HG02938 (cell line): Measurements from ENCODE around the gene SLC5A6.

Experiments used
- ATAC-seq: cut with Tn5 transposase; IDR thresholded peaks from one replicate; pipeline ENCODE4 v1.9.1; 2021; ENCODE audit warnings: mild to moderate bottlenecking, moderate library complexity; ENCODE audit not compliant: unreplicated experiment

The SLC5A6 gene

DNA sequence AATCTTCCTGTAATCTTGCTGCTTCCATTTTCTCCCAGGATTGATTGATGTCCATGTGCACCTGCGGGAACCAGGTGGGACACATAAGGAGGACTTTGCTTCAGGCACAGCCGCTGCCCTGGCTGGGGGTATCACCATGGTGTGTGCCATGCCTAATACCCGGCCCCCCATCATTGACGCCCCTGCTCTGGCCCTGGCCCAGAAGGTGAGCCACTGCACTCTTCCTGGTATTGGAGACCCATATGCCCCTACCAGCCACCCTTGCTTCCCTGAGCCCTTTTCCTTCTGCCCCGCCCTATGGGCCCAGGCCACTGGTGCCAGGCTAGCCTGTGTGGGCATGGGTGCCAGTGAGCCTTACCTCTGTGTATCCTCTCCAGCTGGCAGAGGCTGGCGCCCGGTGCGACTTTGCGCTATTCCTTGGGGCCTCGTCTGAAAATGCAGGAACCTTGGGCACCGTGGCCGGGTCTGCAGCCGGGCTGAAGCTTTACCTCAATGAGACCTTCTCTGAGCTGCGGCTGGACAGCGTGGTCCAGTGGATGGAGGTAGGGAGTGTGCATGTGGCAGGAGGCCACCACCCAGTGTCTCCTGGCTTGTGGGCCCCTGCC, 25.4 kb upstream of the SLC5A6 start:
- ATAC-seq, result no peak

DNA sequence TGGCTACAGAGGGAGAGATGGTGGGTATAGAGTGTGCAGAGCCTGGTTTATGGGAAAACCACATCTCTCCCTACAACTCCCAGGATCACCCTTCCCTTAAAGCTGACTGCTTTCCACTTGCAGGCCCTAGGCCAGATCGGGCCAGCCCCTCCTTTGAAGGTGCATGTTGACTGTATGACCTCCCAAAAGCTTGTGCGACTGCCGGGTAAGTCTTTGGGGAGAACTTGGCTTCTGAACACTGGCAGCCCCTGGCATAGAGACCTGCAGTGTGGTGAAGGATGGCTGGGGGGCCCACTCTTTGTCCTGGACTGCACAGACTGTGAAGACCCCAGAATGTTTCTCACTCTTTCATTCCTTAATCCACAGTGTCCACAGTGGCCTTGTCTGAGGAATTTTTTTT, 24.6 kb upstream of the SLC5A6 start:
- no peak for ATAC-seq

DNA sequence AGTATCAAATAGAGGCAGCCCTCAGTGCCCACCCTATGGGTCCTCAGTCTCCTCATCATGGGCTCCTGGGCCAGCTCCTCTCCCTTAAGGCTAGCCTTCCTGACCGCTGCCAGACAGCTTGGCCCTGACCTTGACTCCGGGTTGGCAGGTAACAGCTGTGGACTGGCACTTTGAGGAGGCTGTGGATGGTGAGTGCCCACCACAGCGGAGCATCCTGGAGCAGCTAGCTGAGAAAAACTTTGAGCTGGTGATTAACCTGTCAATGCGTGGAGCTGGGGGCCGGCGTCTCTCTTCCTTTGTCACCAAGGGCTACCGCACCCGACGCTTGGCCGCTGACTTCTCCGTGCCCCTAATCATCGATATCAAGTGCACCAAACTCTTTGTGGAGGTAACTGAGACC, 24.1 kb upstream of the SLC5A6 start:
- no peak for ATAC-seq

DNA sequence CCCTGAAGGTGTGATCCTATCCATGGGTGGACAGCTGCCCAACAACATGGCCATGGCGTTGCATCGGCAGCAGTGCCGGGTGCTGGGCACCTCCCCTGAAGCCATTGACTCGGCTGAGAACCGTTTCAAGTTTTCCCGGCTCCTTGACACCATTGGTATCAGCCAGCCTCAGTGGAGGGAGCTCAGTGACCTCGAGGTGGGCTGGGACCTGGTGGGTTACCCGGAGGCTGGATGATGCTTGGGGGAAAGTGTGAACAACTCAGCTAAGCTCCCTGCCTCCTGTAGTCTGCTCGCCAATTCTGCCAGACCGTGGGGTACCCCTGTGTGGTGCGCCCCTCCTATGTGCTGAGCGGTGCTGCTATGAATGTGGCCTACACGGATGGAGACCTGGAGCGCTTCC, 21.3 kb upstream of the SLC5A6 start:
- no peak for ATAC-seq

DNA sequence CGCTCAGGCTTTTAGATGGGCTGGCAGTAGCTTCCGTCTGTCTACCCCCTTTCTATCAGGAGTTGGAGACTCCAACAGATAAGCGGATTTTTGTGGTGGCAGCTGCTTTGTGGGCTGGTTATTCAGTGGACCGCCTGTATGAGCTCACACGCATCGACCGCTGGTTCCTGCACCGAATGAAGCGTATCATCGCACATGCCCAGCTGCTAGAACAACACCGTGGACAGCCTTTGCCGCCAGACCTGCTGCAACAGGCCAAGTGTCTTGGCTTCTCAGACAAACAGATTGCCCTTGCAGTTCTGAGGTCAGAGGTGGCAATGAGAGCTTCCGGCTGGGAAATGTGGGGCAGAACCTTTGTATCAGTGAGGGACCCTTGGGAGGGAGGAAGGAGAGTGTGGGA, 19.9 kb upstream of the SLC5A6 start:
- no peak for ATAC-seq

DNA sequence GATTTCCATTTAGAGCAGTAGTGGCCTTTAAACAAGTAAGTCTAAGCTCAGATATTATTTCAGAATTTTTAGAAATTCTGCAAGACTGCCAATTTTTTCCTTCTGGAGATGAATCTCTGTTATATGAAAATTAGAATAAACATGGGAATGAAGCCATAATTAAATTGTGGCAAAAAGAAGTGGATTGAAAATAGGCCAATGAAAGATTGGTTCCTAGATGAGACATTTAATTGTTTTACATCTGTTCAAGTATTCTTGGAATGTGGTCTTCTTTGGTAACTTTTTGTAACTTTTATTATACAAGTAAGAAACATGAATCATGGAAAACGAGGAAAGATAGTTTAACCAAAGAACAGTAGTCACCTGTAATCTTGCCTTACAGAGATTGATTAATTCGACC, 15.4 kb upstream of the SLC5A6 start:
- ATAC-seq, result no peak

DNA sequence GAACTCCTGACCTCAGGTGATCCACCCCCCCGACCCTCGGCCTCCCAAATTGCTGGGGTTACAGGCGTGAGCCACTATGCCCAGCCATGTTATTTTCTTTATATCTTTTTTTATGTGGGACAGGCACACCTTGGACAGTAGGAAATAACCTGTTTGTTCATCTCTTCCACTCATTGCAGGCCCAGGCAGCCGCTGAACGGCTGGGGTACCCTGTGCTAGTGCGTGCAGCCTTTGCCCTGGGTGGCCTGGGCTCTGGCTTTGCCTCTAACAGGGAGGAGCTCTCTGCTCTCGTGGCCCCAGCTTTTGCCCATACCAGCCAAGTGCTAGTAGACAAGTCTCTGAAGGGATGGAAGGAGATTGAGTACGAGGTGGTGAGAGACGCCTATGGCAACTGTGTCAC, 13.5 kb upstream of the SLC5A6 start:
- no peak for ATAC-seq

DNA sequence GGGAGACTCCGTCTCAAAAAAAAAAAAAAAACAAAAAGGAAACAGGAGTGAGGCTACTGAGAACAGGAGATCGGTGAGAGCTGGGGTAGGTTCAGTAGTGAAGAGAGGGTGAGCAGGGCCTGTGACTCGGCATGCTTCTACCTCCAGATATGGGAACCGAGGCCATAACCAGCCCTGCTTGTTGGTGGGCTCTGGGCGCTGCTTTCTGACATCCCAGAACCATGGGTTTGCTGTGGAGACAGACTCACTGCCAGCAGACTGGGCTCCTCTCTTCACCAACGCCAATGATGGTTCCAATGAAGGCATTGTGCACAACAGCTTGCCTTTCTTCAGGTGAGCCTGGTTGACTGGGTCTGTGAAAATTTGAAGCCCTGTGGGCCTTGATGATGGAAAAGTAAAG, 11.3 kb upstream of the SLC5A6 start:
- no peak for ATAC-seq

DNA sequence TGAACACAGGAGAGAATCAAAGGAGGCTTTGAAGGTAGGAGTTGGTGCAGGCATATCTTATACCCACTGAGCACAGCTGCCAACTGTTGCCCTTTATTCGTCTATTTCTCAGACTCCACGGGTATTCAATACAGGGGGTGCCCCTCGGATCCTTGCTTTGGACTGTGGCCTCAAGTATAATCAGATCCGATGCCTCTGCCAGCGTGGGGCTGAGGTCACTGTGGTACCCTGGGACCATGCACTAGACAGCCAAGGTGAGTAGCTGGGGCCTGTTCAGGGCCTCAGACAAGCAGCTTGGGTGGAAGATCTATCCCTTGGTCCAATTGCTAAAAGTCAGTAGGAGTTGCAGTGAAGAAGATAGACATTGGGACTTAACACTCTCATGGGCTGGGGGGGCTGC, 10.3 kb upstream of the SLC5A6 start:
- ATAC-seq, result no peak

DNA sequence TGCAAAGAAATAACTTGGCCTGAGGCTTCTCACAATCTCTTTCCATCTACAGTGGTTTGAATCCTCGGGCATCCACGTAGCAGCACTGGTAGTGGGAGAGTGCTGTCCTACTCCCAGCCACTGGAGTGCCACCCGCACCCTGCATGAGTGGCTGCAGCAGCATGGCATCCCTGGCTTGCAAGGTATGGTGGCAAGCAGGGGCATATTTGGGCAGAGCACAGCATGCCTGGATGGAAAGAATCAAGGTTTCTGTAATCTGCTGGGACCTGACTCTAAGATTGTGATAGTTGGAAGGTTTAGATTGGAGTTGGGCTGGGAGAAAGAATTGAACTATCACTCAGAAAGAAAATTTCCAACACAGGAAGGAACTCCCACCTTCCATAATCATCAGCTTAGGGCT, 9.1 kb upstream of the SLC5A6 start:
- no peak for ATAC-seq

DNA sequence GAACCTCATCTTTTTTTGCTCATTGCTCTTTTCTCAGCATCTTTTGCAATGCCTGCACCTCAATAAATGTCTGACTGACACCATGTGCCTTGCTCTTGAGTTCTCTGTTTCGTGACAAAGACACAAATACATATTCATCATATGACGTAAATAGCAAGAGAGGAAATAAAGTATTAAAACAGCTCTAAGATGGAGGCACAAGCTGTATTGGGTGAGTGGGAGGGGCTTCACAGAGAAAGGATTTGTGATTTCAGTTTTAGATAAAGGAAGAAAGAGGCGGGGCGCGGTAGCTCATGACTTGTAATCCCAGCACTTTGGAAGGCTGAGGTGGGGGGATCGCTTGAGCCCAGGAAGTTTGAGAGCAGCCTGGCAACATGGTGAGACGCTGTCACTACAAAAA, 8.0 kb upstream of the SLC5A6 start:
- ATAC-seq, result no peak

DNA sequence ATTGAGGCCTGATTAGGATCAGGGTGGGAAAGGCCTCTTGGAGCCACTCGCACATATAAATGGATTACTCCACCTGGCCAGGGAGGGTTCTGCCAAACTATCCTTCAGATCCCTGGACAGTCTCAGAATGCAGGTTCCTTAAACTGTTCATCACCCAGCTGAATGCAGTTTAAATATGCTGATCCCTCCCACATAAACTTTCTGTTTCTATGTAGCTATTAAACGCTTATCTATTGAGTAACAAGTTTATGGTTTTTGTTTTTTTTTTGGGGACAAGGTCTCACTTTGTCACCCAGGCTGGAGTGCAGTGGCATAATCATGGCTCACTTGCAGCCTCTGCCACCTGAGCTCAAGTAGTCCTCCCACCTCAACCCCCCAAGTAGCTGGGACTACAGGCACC, 7.0 kb upstream of the SLC5A6 start:
- no peak for ATAC-seq

DNA sequence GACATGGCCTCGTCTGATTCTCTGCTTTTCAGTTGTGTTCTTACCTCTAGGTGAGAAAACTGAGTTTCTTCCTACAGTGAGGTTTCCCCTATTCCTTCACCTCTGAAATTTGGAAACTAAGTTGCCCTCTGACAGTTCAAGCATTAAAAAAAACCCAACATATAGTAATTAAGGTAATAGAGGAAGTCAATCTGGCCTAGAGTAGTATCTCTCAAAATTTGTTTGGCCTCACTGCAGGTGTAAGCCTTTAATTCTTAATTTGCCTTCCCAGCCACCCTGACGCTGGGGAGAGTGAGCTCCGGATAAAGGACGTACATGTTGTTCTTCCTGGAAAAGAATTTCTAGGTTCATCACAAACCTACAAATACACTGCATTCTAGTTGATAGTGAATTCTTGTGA, 6.5 kb upstream of the SLC5A6 start:
- no peak for ATAC-seq

DNA sequence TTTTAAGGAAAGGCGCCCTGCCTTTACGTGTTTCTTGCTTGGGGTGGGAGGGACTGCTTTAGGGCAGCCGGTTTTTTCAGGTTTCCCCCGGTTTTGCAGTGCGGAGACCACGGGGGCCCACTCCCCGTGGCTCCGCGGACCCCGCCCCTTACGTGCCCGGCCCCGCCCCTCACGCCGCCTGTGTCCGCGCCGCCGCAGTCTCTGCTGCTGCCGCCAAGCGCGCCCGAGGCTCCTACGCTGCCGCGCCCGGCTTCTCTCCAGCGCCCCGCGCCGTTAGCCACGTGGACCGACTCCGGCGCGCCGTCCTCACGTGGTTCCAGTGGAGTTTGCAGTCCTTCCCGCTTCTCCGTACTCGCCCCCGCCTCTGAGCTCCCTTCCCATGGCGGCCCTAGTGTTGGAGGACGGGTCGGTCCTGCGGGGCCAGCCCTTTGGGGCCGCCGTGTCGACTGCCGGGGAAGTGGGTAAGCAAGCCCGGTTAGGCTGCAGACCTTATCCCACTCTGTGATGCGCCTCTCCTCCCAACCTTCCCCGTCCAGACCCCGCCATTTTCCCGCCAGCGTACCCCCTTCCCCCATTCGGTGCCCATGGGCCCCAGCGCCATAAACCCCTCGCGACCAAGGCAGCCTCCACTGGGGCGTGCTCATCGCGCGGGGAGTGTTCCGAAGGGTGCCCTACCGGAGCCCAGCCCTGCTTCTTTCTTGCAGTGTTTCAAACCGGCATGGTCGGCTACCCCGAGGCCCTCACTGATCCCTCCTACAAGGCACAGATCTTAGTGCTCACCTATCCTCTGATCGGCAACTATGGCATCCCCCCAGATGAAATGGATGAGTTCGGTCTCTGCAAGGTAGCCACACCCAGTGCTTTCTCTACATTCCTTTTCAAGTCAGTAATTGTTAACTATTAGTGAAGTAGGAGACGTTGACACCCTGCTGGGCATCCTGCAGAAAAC, 5.4 kb upstream of the SLC5A6 start, which contains the start of gene CAD:
Gene CAD, plus strand, starts transcription at position 197 of the 949 bp plus-strand sequence. Its CDS starts 183 bp downstream, at position 380.
- peak; percentile 49 for ATAC-seq

DNA sequence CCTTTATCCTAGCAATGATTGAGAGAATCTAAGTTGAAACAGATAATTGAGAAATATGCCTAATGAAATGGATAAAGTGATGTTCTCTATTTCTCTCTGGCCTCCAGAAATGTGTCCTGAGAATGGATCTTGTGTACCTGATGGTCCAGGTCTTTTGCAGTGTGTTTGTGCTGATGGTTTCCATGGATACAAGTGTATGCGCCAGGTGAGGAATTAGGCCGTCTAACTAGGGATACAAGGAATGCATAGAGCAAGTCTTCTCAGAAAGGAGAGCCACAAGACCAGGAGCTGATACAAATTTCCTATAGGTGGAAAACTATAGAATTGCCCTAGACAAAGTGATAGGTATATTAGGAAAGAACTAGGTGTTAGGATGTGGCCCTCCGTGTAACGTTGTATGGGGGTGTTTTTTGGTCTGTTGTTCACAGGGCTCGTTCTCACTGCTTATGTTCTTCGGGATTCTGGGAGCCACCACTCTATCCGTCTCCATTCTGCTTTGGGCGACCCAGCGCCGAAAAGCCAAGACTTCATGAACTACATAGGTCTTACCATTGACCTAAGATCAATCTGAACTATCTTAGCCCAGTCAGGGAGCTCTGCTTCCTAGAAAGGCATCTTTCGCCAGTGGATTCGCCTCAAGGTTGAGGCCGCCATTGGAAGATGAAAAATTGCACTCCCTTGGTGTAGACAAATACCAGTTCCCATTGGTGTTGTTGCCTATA, 4.5 kb upstream of the SLC5A6 start:
- ATAC-seq, result no peak

DNA sequence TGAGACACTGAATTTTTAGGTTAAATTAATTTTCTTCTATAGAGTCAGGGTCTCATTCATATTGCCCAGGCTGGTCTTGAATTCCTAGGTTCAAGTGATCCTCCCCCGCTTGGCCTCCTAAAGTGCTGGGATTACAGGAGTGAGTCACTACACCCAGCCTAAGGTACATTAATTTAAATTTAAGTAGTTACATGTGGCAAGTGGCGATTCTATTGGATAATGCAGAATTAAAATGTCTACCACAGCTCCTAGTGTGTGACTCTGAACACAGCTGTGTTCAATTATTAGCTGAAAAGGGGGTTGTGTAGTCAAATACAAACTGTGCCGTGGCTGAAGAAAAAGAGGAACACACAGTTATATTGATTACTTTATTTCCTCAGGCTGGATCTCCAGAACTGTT, 2.9 kb upstream of the SLC5A6 start:
- no peak for ATAC-seq

DNA sequence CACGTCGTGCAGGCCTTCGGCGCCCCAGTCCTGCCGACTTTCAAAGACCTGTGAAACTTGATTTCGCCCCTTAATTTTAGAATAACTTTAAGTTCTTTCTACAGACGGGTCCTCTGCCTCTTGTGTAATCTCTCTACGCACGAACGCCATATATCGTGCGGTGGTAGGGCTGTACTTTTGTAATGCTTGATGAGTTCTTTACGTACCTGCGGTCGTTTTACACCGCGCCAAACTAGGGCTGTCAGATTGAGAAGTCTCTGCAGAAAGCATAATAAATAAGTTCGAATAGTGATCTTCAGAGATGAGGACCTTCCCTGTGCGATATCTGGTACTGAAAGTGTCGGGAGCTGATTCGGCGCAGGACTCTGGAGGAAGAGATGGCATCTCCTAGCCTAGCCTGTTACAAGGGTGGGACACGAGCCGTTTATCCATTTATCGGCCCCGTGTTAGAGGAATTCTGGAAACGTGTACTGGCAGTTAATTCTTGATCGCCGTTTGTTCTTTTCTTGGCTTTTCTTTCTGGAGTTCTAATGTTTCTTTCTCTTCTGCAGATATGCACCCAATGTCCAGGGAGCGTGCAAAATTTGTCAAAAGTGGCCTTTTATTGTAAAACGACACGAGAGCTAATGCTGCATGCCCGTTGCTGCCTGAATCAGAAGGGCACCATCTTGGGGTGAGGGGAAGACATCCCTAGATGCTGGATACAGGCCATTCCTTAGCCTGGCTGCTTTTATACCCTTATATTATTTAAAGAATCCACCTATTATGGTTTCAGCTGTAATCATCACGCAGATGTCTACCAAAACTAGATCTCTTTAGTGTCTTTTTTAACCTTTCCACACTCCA, 781 bp upstream of the SLC5A6 start:
- peak; percentile 32 for ATAC-seq

DNA sequence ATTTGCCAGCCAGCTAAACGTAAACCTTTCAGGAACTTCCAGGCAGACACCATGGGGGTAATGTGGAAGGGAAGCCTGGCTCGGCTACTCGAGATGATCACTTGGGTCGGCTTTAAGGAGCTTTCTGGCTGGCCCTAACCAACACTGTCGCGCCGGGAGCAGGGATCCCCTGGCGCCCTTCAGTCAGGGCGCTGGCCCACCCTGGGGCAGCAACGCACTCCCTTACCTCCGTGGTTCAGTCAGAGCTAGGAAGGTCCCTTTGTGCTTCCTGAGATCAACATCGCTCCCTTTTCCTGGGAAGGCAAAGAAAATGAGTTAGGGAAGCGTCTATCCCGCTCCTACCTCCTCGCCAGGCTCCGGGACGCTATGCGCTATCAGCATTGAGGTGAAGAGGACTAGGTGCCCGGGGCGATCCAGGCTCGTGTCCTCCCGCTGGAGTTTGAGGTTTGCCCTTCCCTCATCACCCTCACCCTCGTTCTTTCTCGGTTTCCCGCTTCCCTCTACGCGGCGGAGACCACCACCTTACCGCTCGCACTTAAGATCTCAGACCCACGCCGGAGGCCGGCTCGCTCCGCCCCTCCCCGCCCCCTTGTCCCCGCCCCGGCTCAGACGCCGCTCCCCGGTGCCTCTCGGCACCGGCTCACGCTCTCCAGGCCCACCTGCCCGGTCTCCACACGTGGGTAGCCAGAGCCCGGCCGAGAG, 676 bp downstream of the SLC5A6 start:
- peak; percentile 52 for ATAC-seq

DNA sequence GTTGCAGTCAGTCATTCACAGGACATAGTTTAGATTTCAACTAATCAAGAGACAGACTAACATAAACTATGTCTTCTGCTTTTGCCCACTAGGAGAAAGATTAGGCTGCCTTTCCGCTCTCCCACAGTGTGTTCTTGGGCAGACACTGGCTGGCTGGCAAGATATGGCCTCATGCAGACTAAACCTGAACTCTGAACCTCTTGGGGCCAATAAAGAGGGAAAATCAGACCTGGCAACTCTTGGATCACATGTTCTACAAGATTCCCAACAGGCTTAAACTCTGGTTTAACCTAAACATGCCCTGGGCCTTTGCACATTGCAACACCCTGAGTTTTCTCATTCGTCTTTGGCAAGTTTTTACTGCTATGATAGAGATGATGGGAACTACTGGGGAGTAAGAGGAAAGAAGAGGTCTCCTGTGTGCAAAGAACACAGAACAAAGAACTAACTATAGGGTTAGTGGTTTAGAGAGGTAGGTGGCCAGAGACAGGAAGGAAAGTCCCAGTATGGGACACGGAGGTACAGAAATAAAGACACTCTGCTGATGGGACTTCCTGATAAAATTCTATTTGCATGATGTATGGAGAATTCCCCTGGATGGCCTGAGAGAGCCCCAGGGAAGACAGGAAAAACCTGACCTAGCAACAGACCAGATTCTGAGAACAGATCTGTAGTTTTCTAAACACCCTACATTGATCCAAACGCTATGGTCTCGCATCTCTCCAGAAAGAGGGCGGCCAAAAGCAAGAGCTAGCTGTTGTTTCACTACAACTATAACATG, 2.3 kb downstream of the SLC5A6 start:
- ATAC-seq, result no peak
